Measurements from ENCODE around the gene GPATCH8. TPM values are rescaled to one million over a fixed set of nuclear protein-coding genes. Genes with fewer than 3 reads are reported as not detected.
"Not testable (repeated sequence)": the region's sequence is repeated elsewhere in the genome, so short reads cannot be mapped to it uniquely, and the experiment has no call there.

The GPATCH8 gene
- total and polyA plus RNA-seq, 9 of the 15 experiments (the other 6 are each of a cell fraction or from before 2014, with no cell fraction given) = 10.6 to 29.6 (median 13.2) TPM

GRCh38 chr17:44368391-44369243 lies 134.6 kb downstream of the GPATCH8 start:
- H3K27me3 ChIP-seq (ENCODE audit: control insufficient read depth in 2 of 2, insufficient read depth in 2 of 2, low read length in 2 of 2); H4K20me1 ChIP-seq (replicated peaks; ENCODE audit: control insufficient read depth, insufficient read depth, low read length); H3K9ac ChIP-seq (ENCODE audit: insufficient read depth in 1 of 2, low read depth in 2 of 2, low read length in 2 of 2); DNase-seq (ENCODE audit: extremely low read depth in 1 of 4, low spot score in 3 of 4); FAIRE-seq; H3K9me1 ChIP-seq (ENCODE audit: control insufficient read depth, insufficient read depth, low read length); in situ Hi-C loops (cut with MboI); ATAC-seq; H3K9me3 ChIP-seq (replicated peaks; ENCODE audit: control insufficient read depth, insufficient read depth, low read depth, low read length); H3K4me3 ChIP-seq; H3K27ac ChIP-seq (ENCODE audit: extremely low read depth, low read depth, low read length); intact Hi-C loops (cut with micrococcal nuclease); H2AFZ ChIP-seq (ENCODE audit: low read depth, low read length); BruUV-seq (replicated peaks); H3K4me2 ChIP-seq (ENCODE audit: insufficient read depth, low read length); CTCF ChIA-PET (ENCODE audit: low intra/inter-chr PET ratio); H3K4me1 ChIP-seq (replicated peaks in 1 of 2; ENCODE audit: control insufficient read depth in 2 of 2, insufficient read depth in 2 of 2, low read length in 2 of 2); H3K36me3 ChIP-seq (ENCODE audit: control insufficient read depth, insufficient read depth, low read length); H3K79me2 ChIP-seq (ENCODE audit: control insufficient read depth, insufficient read depth, low read length): not testable (repeated sequence)
- peak; percentile 28; the same call in 1 of the 2 replicates for TF ChIP-seq NFIC (IDR thresholded peaks at IDR 0.05)
- WGBS (ENCODE audit: insufficient coverage, low coverage, missing lambda C conversion rate) = 79% methylated on average over 26 of the region's 42 CpGs
- POLR2A ChIA-PET = interaction anchor here (0.7 to 1.1 kb wide), 3 partner anchors 11 to 18 kb away, joined by 3 read pairs; no protein-coding TSS in a partner anchor

GRCh38 chr17:44367231-44367979 lies 135.8 kb downstream of the GPATCH8 start:
- Histone ChIP-seq H3K27ac (ENCODE audit: extremely low read depth, low read depth, low read length) (no peak overlapping the region), H2AFZ (ENCODE audit: low read depth, low read length) (peak overlapping the region; percentile 12; the same call in 1 of the 2 replicates), H3K9me1 (ENCODE audit: control insufficient read depth, insufficient read depth, low read length) (no peaks in the 10 kb centered on the region), H3K4me2 (ENCODE audit: insufficient read depth, low read length) (no peak overlapping the region; the same call in 1 of the 2 replicates), H3K4me3 (no peak overlapping the region), H3K27me3 (ENCODE audit: control insufficient read depth in 2 of 2, insufficient read depth in 2 of 2, low read length in 2 of 2) (no peaks in the 10 kb centered on the region; a peak in 1 of 5 replicates), H3K9me3 (replicated peaks; ENCODE audit: control insufficient read depth, insufficient read depth, low read depth, low read length) (no peaks in the 10 kb centered on the region), H3K9ac (ENCODE audit: insufficient read depth in 1 of 2, low read depth in 2 of 2, low read length in 2 of 2) (no peak overlapping the region), H4K20me1 (replicated peaks; ENCODE audit: control insufficient read depth, insufficient read depth, low read length) (no peaks in the 10 kb centered on the region), H3K79me2 (ENCODE audit: control insufficient read depth, insufficient read depth, low read length) (no peaks in the 10 kb centered on the region), H3K4me1 (replicated peaks in 1 of 2; ENCODE audit: control insufficient read depth in 2 of 2, insufficient read depth in 2 of 2, low read length in 2 of 2) (peaks cover 5 to 19% of the 10 kb centered on the region in 2 experiments; a peak in 4 of 5 replicates), H3K36me3 (ENCODE audit: control insufficient read depth, insufficient read depth, low read length) (no peaks in the 10 kb centered on the region)
- BruUV-seq (replicated peaks) = no TSS peak
- DNase-seq (ENCODE audit: extremely low read depth in 1 of 4, low spot score in 3 of 4) (no peak), ATAC-seq (no peak), FAIRE-seq (no peak)
- in situ Hi-C loops (cut with MboI) = no loop called here
- ChIA-PET POLR2A (interaction anchor here (0.8 to 1.6 kb wide), 3 partner anchors 12 to 181 kb away, joined by 3 to 7 read pairs (median 4); partner anchors contain the start of gene TMUB2), CTCF (ENCODE audit: low intra/inter-chr PET ratio) (no interaction called here)
- intact Hi-C loops (cut with micrococcal nuclease) = no loop called here
- TF ChIP-seq TEAD1 (CRISPR knock-in tag; IDR thresholded peaks at IDR 0.05) (0 out of 4 replicates have a peak, but pooled peaks of 1 of the 2 experiments have one; percentile 27), BCOR (IDR thresholded peaks at IDR 0.05) (peak; percentile 56; the same call in 1 of the 2 replicates), RBM25 (IDR thresholded peaks at IDR 0.05; ENCODE audit: low read depth, low read length, severe bottlenecking) (peak; percentile 62), CBFA2T3 (IDR thresholded peaks at IDR 0.05) (0 out of 2 replicates have a peak, but pooled peaks have one; percentile 10), MIER1 (IDR thresholded peaks at IDR 0.05; ENCODE audit: low read depth) (no peak), PRDM10 (IDR thresholded peaks at IDR 0.05; ENCODE audit: partially characterized antibody) (peak; percentile 77)
- 8% methylated on average over 7 of the region's 7 CpGs for WGBS (ENCODE audit: insufficient coverage, low coverage, missing lambda C conversion rate)

Measured in K562 (cell line).